Smooth muscle cell (in vitro differentiated cells): Measurements from ENCODE around the gene ADGRD1. TPM values are rescaled to one million over a fixed set of nuclear protein-coding genes. Genes with fewer than 3 reads are reported as not detected.

ENCODE experiments used
- DNase-seq: peaks from one replicate; lab custom pipeline; 2025; ENCODE audit not compliant: unreplicated experiment; lab: John Stamatoyannopoulos, UW
- H2AFZ ChIP-seq: fragments of 200-600 bp; sonication (generic); 2 replicates; pipeline ENCODE4 v1.6.0; 2016; ENCODE audit warnings: antibody characterized with exemption, low read depth, mild to moderate bottlenecking
- H3F3A ChIP-seq: fragments of 200-600 bp; sonication (generic); 2 replicates; pipeline ENCODE4 v1.6.0; 2017; ENCODE audit warnings: antibody characterized with exemption, low read depth
- H3K27ac ChIP-seq: fragments of 200-600 bp; sonication (generic); 2 replicates; pipeline ENCODE4 v1.5.1; 2016; ENCODE audit warnings: low read depth, mild to moderate bottlenecking
- H3K27me3 ChIP-seq: fragments of 200-600 bp; sonication (generic); 2 replicates; pipeline ENCODE4 v1.6.1; 2016; ENCODE audit warnings: low read depth, mild to moderate bottlenecking
- H3K36me3 ChIP-seq: fragments of 200-600 bp; sonication (generic); 2 replicates; pipeline ENCODE4 v1.5.1; 2016; ENCODE audit warnings: low read depth
- H3K4me1 ChIP-seq: fragments of 200-600 bp; sonication (generic); 2 replicates; pipeline ENCODE4 v1.5.1; 2016; ENCODE audit warnings: low read depth
- H3K4me2 ChIP-seq: fragments of 200-600 bp; sonication (generic); 2 replicates; pipeline ENCODE4 v1.6.0; 2016; ENCODE audit warnings: mild to moderate bottlenecking
- H3K4me3 ChIP-seq: fragments of 200-600 bp; sonication (generic); 2 replicates; pipeline ENCODE4 v1.5.1; 2016; ENCODE audit warnings: mild to moderate bottlenecking
- H3K79me2 ChIP-seq: fragments of 200-600 bp; sonication (generic); 2 replicates; pipeline ENCODE4 v1.6.0; 2016; ENCODE audit warnings: low read depth, mild to moderate bottlenecking
- H3K9ac ChIP-seq: fragments of 200-600 bp; sonication (generic); 2 replicates; pipeline ENCODE4 v1.6.0; 2016; ENCODE audit warnings: low read depth
- H3K9me3 ChIP-seq: fragments of 200-600 bp; sonication (generic); replicated peaks from 2 replicates; pipeline ENCODE4 v1.5.1; 2016; ENCODE audit warnings: low read depth
- H4K20me1 ChIP-seq: fragments of 200-600 bp; sonication (generic); 2 replicates; pipeline ENCODE4 v1.6.0; 2016; ENCODE audit warnings: low read depth
- CTCF ChIP-seq: fragments of 200-600 bp; sonication (generic); IDR thresholded peaks from 2 replicates; pipeline ENCODE4 v1.5.1; 2017; ENCODE audit warnings: borderline replicate concordance, mild to moderate bottlenecking, antibody characterized with exemption; ENCODE audit not compliant: insufficient read depth, poor library complexity, severe bottlenecking
- WGBS: methylation state at CpG from one replicate; pipeline ENCODE4 v1.1.7; 2016; ENCODE audit warnings: low lambda C conversion rate; 5-methylcytosine and 5-hydroxymethylcytosine counted together
- polyA plus RNA-seq: library from polyadenylated mRNA; unstranded; fragments of >200 nt; fragmentation: Nextera tagmentation; extraction: Ambion mirVana; gene quantifications from 2 replicates; pipeline ENCODE4 v1.2.1, GENCODE V29; 2016
- total RNA-seq: library from RNA; depleted of rRNA; stranded (reverse); fragments of >200 nt; gene quantifications from 2 replicates; pipeline ENCODE4 v1.2.3, GENCODE V29; 2014

Gene ADGRD1
- total and polyA plus RNA-seq, 2 experiments from 2014 or later: 0.14 TPM; not detected in 1

- DNase-seq: no peak
- Histone ChIP-seq H2AFZ (no peak overlapping the region), H3K79me2 (no peaks in the 10 kb centered on the region), H4K20me1 (no peaks in the 10 kb centered on the region), H3K9ac (no peak overlapping the region), H3K27ac (no peak overlapping the region), H3K9me3 (no peaks in the 10 kb centered on the region), H3K4me2 (no peak overlapping the region), H3K4me3 (no peak overlapping the region), H3F3A (no peaks in the 10 kb centered on the region), H3K4me1 (no peaks in the 10 kb centered on the region), H3K27me3 (no peaks in the 10 kb centered on the region), H3K36me3 (no peaks in the 10 kb centered on the region)
- 90% methylated on average over 16 of the region's 16 CpGs for WGBS
- no peak for TF ChIP-seq CTCF
Observed at GRCh38 chr12:131018808-131019397, 65.2 kb downstream of the ADGRD1 start.

GRCh38 chr12:131020326-131021153 is 66.8 kb downstream of the ADGRD1 start:
- H3K4me2 ChIP-seq: no peak overlapping the region
- no peak overlapping the region for H2AFZ ChIP-seq
- no peaks in the 10 kb centered on the region for H3K9me3 ChIP-seq
- no peak overlapping the region for H3K9ac ChIP-seq
- WGBS: 90% methylated on average over 13 of the region's 13 CpGs
- no peak for DNase-seq
- no peak overlapping the region for H3K4me3 ChIP-seq
- TF ChIP-seq CTCF: no peak
- H3K79me2 ChIP-seq: no peaks in the 10 kb centered on the region
- H3F3A ChIP-seq: no peaks in the 10 kb centered on the region
- no peaks in the 10 kb centered on the region for H3K27me3 ChIP-seq
- no peaks in the 10 kb centered on the region for H4K20me1 ChIP-seq
- no peaks in the 10 kb centered on the region for H3K36me3 ChIP-seq
- no peaks in the 10 kb centered on the region for H3K4me1 ChIP-seq
- H3K27ac ChIP-seq: no peak overlapping the region

GRCh38 chr12:131021154-131021541 is 67.4 kb downstream of the ADGRD1 start:
- H3K79me2 ChIP-seq: no peaks in the 10 kb centered on the region
- WGBS: 92% methylated on average over 20 of the region's 20 CpGs
- H4K20me1 ChIP-seq: no peaks in the 10 kb centered on the region
- H3K27ac ChIP-seq: no peak overlapping the region
- H3K9ac ChIP-seq: no peak overlapping the region
- no peak for DNase-seq
- no peaks in the 10 kb centered on the region for H3K36me3 ChIP-seq
- H3K9me3 ChIP-seq: no peaks in the 10 kb centered on the region
- H3K4me1 ChIP-seq: no peaks in the 10 kb centered on the region
- H3K4me2 ChIP-seq: no peak overlapping the region
- H2AFZ ChIP-seq: no peak overlapping the region
- no peak overlapping the region for H3K4me3 ChIP-seq
- no peaks in the 10 kb centered on the region for H3K27me3 ChIP-seq
- TF ChIP-seq CTCF: no peak
- H3F3A ChIP-seq: no peaks in the 10 kb centered on the region
